CD8-positive, alpha-beta memory T cell (primary cell): ENCODE results near the gene SEC61A1. TPM values are rescaled to one million over a fixed set of nuclear protein-coding genes. Genes with fewer than 3 reads are reported as not detected.

Source experiments
- polyA plus RNA-seq: library from polyadenylated mRNA; unstranded; fragments of 300-500 nt; fragmentation: Illumina TruSeq; gene quantifications from one replicate; pipeline ENCODE4 v1.2.3, GENCODE V29; 2021
- total RNA-seq, 2 experiments: library from RNA; stranded (reverse); gene quantifications; one replicate each; pipeline ENCODE4 v1.2.3, GENCODE V29; 2021

Gene SEC61A1
- total and polyA plus RNA-seq, 3 experiments from 2014 or later: 176 to 208 (median 200) TPM

Other genes with a start within 250 kb of the SEC61A1 start
- gene MGLL, start 229.9 kb upstream of the SEC61A1 start, total RNA-seq: 1 to 10 TPM; 5.3 to 5.9 TPM
- gene MGLL, start 229.9 kb upstream of the SEC61A1 start, polyA plus RNA-seq: 3.0 TPM
- gene KBTBD12, start 137.2 kb upstream of the SEC61A1 start, total RNA-seq: not detected
- gene KBTBD12, start 137.2 kb upstream of the SEC61A1 start, polyA plus RNA-seq: not detected
- gene RUVBL1, start 71.4 kb downstream of the SEC61A1 start, total RNA-seq: 100 to 1,000 TPM; 114 to 116 TPM
- gene RUVBL1, start 71.4 kb downstream of the SEC61A1 start, polyA plus RNA-seq: 69.2 TPM
- 10 to 100 TPM; 20.4 to 21.8 TPM for gene EEFSEC, start 101.0 kb downstream of the SEC61A1 start, total RNA-seq
- 28.6 TPM for gene EEFSEC, start 101.0 kb downstream of the SEC61A1 start, polyA plus RNA-seq